Brain microvascular endothelial cell (primary cell): Measurements from ENCODE around the gene FBN1.

Experiments used
- DNase-seq: peaks from one replicate; pipeline ENCODE4 v3.0.0-alpha.2; 2020
- H3K27ac ChIP-seq: fragments of 250-450 bp; sonication (Bioruptor Pico); 2 replicates; pipeline ENCODE4 v1.5.1; 2020; ENCODE audit warnings: mild to moderate bottlenecking, moderate library complexity
- H3K27me3 ChIP-seq: fragments of 250-450 bp; sonication (Bioruptor Pico); replicated peaks from 2 replicates; pipeline ENCODE4 v1.5.1; 2020; ENCODE audit warnings: mild to moderate bottlenecking
- H3K36me3 ChIP-seq: fragments of 250-450 bp; sonication (Bioruptor Pico); replicated peaks from 2 replicates; pipeline ENCODE4 v1.5.1; 2020; ENCODE audit warnings: mild to moderate bottlenecking
- H3K4me3 ChIP-seq: 2 replicates; pipeline ENCODE4 v1.5.1; 2011; ENCODE audit warnings: low read depth, mild to moderate bottlenecking, control low read depth, low read length, moderate library complexity
- in situ Hi-C: cut with HindIII; loops from 2 replicates; pipeline ENCODE4 v1.10.0; 2017; ENCODE audit warnings: low sequenced_read_pairs, low pct_ligation_motif_present
- TF ChIP-seq, protein P1 (sequence below): IDR thresholded peaks from 2 replicates; pipeline ENCODE4 v1.5.1; 2011; ENCODE audit warnings: low read depth, mild to moderate bottlenecking, moderate library complexity, low read length, control low read depth, inconsistent platforms; ENCODE audit errors: missing control alignments

The FBN1 gene

DNA sequence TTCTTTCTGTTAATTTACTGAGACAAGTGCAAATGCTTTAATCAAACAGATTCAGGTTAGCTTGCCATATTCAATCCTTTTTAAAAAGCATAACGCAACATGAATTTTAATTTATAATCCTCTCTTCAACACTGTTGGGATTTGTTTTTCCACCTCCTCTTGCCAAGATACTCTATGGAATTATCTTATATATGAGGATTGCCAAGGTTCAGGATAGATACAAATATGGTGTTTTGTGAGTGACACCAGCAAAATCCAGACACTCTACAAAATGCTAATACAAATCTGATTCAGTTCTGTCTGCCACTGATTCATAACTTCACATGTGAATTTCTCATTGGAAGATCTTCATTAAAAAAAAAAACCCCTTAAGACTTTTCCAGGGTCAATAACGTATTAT is 104.8 kb downstream of the FBN1 start:
- in situ Hi-C loops: no loop called here
- Histone ChIP-seq H3K36me3 (peaks cover 22% of the 10 kb centered on the region), H3K4me3 (no peak overlapping the region), H3K27ac (peak overlapping the region; percentile 79), H3K27me3 (no peaks in the 10 kb centered on the region)
- DNase-seq: no peak
- TF ChIP-seq, protein P1, sequence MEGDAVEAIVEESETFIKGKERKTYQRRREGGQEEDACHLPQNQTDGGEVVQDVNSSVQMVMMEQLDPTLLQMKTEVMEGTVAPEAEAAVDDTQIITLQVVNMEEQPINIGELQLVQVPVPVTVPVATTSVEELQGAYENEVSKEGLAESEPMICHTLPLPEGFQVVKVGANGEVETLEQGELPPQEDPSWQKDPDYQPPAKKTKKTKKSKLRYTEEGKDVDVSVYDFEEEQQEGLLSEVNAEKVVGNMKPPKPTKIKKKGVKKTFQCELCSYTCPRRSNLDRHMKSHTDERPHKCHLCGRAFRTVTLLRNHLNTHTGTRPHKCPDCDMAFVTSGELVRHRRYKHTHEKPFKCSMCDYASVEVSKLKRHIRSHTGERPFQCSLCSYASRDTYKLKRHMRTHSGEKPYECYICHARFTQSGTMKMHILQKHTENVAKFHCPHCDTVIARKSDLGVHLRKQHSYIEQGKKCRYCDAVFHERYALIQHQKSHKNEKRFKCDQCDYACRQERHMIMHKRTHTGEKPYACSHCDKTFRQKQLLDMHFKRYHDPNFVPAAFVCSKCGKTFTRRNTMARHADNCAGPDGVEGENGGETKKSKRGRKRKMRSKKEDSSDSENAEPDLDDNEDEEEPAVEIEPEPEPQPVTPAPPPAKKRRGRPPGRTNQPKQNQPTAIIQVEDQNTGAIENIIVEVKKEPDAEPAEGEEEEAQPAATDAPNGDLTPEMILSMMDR: no peak

DNA sequence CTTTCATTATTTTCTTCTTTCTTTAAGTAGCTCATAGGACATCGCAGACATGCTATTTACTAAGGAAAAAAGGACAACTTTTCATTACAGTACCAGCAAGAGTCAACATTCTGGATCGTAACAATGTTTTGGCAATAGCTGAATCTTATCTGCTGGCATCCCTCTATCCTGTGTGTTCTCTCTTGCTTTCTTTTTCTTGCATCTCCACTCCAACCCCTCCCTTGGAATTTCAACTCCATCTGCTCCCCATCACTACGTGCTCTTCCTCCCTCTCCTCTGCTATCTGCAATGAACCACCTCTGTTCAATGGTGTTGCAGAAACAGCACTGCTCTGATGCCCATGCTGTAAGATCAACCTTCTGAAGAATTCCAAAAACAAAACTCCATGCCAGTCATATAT is 106.6 kb downstream of the FBN1 start:
- no peak for DNase-seq
- Histone ChIP-seq H3K27ac (no peak overlapping the region), H3K4me3 (no peak overlapping the region), H3K36me3 (peaks cover 34% of the 10 kb centered on the region), H3K27me3 (no peaks in the 10 kb centered on the region)
- in situ Hi-C loops: no loop called here
- TF ChIP-seq, protein P1: no peak

DNA sequence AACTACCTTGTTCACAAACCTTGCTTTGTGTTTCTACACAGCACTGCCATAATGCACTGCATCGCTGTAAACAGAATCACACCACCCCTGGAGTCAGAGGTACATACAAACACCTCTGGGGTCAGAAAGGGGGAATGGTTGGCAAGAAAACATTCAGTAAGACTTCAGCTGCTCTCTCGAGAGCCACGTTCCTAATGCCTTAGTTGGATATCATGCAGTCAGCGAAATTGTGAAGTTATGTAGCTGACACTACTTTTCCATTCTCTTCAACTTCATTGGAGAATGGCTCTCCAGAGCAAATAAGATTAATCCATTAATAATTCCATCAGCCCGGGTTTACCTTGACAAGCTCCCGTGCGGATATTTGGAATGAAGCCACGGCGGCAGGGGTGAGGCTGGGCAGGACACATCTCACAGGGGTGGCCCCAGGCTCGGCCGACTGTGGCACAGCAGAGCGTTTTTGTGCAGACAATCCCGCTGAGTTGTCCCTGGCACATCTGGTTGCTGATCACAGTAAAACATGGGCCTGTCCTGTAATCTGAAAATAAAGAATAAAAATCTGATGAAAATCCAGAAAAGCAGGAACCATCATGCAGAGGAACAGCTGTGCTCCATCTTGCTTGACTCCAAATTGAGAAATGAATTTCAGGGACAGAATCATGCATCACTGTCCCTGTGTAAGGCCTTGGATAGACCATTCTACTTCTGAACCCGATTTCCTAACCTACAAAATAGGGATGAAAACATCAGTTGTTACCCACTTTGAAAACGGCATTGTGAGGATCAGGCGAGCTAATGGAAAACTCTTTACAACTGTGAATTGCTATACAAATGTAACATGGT is 108.0 kb downstream of the FBN1 start:
- no peaks in the 10 kb centered on the region for H3K27me3 ChIP-seq
- peaks cover 39% of the 10 kb centered on the region for H3K36me3 ChIP-seq
- DNase-seq: no peak
- no peak overlapping the region for H3K4me3 ChIP-seq
- TF ChIP-seq, protein P1: no peak
- H3K27ac ChIP-seq: no peak overlapping the region
- in situ Hi-C loops: no loop called here

DNA sequence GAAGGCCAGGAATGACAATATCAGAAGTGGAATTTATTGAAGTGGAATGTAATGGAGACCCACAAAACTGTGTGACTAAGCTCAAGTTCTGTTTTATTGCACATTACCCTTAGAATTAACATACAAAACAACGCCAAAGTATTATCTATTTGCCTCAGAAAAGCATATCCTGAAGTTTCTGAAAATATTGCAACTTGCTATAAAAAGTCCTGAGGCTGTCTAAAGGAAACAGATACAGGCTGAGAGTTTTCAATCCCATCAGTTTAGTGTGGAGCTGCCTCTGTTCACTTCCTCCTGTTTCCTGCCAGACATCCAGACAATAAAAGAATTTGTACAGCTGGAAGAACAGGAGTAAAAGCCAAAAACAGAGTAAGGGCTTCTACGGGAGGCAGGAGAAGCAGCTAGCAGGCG is 108.8 kb downstream of the FBN1 start:
- no peaks in the 10 kb centered on the region for H3K27me3 ChIP-seq
- DNase-seq: no peak
- no peak overlapping the region for H3K4me3 ChIP-seq
- H3K27ac ChIP-seq: peak overlapping the region; percentile 45
- in situ Hi-C loops: no loop called here
- TF ChIP-seq, protein P1: no peak
- H3K36me3 ChIP-seq: peaks cover 47% of the 10 kb centered on the region

DNA sequence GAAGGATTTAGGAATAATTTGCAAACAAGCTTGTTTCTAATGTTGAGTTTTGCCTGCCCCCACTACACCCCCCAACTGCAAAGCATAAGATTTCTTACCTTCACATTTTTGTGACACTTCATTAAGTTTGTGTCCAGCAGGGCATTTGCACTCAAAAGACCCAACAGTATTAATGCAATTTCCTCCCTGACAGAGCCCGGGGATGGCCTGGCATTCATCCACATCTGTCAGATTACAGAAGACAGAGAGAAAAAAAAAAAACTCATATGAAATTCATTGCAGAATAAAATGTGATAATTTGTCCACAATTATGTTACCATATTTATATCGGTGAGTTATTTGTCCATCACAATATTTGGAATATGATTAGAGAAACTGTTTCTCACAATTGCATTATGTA is 111.5 kb downstream of the FBN1 start:
- no peak overlapping the region for H3K27ac ChIP-seq
- H3K27me3 ChIP-seq: no peaks in the 10 kb centered on the region
- in situ Hi-C loops: no loop called here

More for the DNA sequence above, 111.5 kb downstream of the FBN1 start:
- Histone ChIP-seq H3K4me3 (no peak overlapping the region), H3K36me3 (peaks cover 61% of the 10 kb centered on the region)
- no peak for DNase-seq
- TF ChIP-seq, protein P1: no peak
